IPS-18c (cell line): ENCODE results near the gene PPP1R14D.

Experiments used
- H3K4me3 ChIP-seq: 2 replicates; pipeline ENCODE4 v1.7.0; 2013; ENCODE audit warnings: low read depth, mild to moderate bottlenecking, low read length, moderate library complexity; ENCODE audit not compliant: insufficient read depth
- H3K9me3 ChIP-seq: one replicate; pipeline ENCODE4 v1.6.1; 2013; ENCODE audit warnings: mild to moderate bottlenecking, low read length, moderate library complexity; ENCODE audit not compliant: control insufficient read depth, insufficient read depth

PPP1R14D gene

DNA sequence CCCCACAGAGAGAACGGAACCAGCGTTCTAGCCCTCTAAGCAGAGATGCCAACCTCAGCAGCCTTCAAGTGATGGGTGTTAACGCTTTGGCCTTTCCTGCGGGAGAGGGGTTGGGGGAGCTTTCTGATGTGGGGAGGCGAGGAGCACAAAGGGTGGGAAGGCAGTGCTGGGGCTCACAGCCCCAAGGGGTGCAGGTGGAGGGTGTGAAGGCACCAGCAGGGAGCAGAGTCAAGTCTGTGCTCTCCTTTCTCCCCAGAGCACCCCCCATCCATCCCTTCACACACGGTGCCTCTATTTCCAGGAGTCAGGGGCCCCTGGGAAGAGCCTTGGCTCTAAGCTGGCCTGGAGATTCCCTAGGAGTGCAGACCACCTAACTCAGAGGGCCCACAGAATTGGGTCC lies 54.6 kb downstream of the PPP1R14D start:
- no peaks in the 10 kb centered on the region for H3K9me3 ChIP-seq
- no peak overlapping the region for H3K4me3 ChIP-seq

DNA sequence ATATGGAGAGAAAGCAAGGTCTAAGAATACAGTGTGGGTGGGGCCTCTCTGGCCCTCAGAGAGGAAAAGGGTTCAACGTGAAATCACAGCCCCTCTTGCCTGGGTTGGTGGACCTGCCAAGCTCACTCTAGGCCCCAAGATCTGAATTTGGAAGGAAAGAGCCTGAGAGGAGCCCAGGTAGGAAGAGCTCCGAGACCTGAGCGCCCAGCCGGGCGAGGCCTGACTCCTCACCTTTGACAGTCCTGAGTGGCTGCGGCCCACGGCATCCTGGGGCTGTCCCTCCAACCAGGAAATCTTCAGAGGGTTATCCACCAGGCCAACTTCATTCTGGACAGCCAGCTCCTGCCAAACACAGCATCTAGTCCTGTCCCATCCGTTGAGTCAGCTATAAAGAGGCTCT lies 55.0 kb downstream of the PPP1R14D start:
- H3K9me3 ChIP-seq: no peaks in the 10 kb centered on the region

DNA sequence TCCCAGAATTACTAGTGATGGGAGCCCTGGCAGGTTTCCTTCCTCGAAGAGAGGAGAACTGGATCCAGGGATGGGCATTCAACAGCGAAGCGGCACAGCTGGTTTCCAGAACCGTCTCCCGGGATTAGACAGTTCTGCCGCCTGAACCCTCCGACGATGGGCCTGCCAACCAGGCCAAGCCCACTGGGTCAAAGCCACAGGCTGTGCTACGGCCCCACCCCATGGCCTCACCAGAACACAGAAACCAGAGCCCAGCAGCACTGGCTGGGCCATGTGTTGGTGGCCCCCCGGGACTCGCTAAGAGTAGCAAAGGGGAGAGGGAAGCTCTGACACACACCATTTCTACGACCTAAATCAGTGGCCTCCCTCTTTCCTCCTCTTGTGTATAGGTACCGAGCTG lies 56.5 kb downstream of the PPP1R14D start:
- H3K4me3 ChIP-seq: no peak overlapping the region

More for the DNA sequence above, 55.0 kb downstream of the PPP1R14D start:
- no peak overlapping the region for H3K4me3 ChIP-seq

DNA sequence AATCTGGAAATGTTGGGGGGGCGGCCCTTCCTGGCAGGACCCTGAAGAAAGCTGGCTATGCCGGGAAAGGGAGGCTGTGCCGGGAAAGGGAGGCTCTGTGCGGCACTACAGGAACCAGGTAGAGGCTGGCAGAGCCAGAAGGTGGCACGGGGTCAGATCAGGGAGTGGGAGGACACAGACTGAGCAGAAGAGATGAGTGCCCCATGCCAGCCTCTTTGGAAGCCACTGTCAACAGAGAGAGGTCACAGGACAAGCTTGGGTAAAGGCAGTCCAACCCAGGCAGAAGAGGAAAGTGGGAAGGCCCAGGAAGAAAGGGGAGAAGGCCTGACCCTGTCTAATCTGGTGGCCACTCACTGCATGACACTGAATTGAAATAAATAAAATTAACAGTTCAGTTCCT lies 57.3 kb downstream of the PPP1R14D start:
- Histone ChIP-seq H3K4me3 (no peak overlapping the region), H3K9me3 (no peaks in the 10 kb centered on the region)

More for the DNA sequence above, 56.5 kb downstream of the PPP1R14D start:
- H3K9me3 ChIP-seq: no peaks in the 10 kb centered on the region

DNA sequence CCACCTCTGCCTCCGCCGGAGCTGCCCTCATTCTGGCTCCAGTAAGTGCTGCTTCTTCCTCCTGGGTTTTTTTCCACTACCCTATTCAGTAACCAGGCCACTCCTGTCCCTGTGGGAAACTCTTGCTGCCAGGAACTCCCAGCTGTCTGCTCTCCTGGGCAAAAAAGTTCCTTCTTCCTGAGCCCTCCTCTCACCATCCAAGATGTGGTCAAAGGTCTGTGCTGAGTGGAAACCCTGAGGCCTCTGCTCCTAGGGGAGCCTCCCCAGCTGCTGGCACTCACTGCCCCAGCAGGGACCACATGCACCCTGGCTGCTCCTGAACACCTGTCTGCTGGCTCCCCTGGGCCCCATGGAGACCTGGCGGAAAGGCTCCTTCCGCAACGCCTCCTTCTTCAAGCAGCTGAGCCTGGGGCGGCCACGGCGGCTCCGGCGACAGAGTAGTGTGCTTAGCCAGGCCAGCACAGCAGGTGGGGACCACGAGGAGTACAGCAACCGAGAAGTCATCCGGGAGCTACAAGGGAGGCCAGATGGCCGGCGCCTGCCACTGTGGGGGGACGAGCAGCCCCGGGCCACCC lies 58.3 kb downstream of the PPP1R14D start:
- Histone ChIP-seq H3K9me3 (no peaks in the 10 kb centered on the region), H3K4me3 (no peak overlapping the region)

DNA sequence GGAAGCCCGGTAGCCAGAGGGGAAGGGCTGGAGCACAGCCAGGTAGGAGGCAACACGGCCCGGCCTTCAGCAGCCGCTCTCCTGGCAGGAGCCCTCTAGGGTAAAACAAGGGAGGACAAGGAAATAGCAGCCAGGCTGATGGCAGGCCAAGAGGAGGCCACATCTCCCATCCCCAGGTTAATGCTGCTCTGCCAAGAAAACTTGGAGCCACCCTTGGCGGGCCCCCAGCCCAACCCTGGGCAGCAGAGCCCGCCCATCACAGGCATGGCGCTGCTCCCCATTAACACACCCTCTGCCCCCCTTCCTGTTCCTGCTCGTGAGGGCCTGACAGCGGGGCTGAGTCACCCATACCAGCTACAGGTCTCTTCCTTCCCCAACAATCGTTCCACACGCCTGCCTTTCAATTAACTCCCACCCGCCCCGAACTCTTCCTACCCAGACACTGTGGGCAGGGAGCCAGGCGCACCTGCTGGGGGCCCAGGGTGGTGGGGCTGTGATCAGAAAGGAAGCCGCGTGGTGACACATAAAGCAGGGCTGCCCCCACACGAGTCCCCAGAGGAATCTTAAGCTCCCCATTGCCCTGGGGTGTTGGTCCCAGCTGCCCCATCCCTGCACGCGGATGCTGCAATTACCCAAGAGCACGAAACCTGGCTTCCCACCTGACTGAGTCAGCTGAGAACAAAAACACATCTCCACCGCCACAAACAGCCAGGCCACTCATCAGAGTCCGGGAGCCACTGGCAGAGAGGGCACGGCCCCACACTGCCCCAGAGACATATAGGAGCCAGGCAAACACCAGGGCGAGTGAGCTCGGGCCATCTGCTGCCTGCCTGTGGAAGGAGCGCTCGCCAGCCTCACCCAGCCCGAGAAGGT lies 59.0 kb downstream of the PPP1R14D start, which contains the start of gene C15orf62:
Gene C15orf62 (plus strand): TSS at position 707 of the 873 bp plus-strand sequence. CDS start 516 bp downstream, outside the sequence.
- H3K4me3 ChIP-seq: no peak within 1 kb of the TSS
- H3K9me3 ChIP-seq: no peaks in the 10 kb centered on the region

DNA sequence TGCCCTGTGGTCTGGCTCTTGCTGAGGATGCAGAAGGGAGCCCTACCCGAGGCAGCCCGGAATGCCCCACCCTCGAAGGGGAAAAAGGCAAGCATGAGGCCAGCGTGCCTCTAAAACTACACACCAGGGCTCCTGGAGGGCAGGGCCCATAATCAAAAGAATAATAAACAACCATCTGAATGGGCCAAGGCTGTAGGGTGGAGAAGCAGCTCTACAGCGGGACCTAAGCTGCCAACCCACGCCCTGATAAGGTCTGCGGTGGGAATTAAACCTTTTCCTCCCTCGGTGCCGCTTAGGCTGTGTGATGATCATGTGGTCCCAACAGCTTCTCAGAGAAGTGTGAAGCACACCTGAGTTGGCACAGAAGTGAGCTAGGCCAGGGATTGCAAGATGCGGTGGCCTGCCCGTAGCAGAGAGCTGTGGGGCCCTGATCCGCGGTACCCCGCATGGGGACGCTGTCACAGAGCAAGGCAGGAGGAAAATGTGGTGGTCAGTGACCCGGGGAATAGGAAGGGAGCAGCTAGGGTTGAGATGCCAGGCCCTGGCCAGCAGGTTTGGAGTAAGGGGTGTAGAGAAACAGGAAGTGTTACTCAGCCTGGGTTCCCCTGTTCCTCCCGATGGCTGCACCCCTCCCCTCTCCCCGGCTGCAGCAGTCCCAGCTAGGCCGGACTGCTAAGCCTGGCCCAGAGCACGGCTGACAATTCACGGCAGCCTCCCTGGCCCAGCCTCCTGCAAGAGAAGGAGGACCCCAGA lies 59.8 kb downstream of the PPP1R14D start:
- no peak overlapping the region for H3K4me3 ChIP-seq
- no peaks in the 10 kb centered on the region for H3K9me3 ChIP-seq

DNA sequence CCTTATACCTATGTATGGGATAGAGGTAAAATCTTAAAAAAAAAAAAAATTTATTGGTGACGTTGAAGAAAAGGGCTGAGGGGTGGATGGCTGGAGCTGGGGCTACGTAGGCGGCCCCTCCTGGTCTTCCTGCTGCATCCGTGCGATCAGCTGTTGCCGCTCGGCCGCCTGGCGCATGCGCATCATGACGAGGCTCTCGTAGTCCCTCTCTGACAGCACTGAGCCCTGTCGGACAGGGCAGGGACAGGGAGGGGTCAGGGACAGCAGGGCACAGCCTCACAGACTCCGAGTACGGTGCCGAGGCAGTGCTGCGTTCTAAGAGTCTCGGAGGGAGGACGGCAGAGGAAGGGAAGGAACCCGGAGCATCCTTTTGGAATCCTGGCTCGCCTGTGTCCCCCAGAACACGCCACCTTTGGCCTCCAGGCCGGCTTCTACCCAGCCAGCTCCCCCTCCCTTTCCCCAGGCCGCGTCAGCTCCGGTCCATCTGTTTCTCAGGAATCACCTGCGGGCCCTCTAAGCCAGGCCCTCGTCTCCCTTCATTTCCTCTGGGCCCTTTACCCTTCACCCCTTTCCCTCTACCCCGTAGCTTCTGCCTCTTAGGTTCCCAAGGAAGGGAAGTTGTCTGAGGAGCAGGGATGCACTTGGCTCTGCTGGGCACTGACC lies 60.5 kb downstream of the PPP1R14D start:
- H3K4me3 ChIP-seq: no peak overlapping the region

DNA sequence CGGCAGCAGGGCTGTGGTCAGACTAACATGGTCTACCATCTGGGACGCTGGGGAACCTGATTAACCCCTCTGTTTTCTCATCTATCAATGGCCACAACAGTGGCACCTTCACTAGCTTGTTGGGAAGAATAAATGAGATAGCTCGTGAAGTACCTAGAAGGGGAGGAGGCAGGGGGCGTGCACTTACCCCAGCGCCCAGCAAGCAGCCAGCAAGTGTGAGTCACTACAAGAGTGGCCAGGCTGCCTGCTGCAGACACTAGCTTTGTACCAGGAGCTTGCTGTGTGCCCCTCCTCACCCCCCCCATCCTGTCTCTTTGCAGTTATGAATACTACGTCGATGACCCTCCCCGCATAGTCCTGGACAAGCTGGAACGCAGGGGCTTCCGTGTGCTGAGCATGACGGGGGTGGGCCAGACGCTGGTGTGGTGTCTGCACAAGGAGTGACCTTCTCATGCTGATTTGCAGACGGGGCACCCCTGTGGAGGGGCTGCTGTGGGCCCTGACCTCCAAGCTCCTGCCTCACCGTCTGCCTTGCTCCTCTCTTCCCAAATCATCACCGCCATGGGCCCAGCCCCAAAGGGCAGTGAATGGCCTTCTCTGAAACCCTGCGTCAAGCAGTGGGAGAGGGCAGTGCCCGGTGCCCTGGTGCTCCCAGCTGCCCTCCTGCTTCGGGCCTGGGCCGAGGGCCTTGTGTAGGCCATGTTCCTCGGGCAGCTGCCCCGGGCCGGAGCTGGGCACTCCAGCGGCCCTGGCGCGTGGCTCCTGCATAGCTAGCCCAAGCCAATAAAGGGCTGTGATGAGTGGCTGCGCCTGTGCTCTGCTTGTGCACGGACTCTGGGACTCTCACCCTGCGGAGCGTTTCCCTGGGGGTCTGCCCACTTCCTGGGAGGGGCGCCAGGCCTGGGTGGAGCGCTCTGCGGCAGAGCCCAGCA lies 61.3 kb downstream of the PPP1R14D start:
- no peaks in the 10 kb centered on the region for H3K9me3 ChIP-seq
- H3K4me3 ChIP-seq: no peak overlapping the region

More for the DNA sequence above, 60.5 kb downstream of the PPP1R14D start:
- no peaks in the 10 kb centered on the region for H3K9me3 ChIP-seq

DNA sequence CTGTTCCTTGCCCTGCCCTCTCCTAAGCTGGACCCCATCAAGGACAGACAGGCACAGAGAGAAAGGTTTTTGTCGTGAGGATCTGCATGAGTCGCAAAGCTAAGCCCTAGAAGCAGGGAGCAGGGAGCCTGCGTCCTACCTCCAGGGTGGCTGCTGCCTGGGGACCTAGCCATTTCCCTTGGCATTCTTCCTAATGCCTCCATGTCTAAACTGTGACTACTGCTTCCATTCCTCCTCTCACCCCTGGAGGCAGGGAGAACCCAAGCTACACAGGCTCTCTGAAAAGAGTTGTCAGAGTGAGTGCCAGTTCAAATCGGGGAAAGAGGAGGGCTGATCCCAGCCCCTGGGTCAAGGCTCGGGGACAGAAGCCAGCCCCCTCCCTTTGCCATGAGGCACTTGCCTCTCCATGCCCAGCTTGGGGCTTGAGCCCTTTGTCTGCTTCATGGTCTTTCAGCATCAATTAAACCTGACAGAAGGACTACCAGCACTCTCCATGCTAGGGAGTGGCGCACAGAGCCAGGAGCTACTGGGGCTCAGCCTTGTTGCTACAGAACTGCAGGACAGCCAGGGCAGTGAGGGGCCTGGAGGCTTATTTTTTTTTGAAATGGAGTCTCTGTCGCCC lies 62.2 kb downstream of the PPP1R14D start:
- Histone ChIP-seq H3K4me3 (no peak overlapping the region), H3K9me3 (no peaks in the 10 kb centered on the region)
